Transverse colon (tissue), 4 donors: ENCODE results near the gene RNU1-2. TPM values are rescaled to one million over a fixed set of nuclear protein-coding genes. Genes with fewer than 3 reads are reported as not detected.
"Not testable (repeated sequence)": the region's sequence is repeated elsewhere in the genome, so short reads cannot be mapped to it uniquely, and the experiment has no call there.

Experiments
- DNase-seq: peaks from one replicate; pipeline ENCODE4 v3.0.0-alpha.2; 2019
- H3K27ac ChIP-seq, 4 donors: fragments of 200-600 bp; sonication (generic); 2 replicates each; pipeline ENCODE4 v1.5.1; 2016 to 2018; ENCODE audit warnings: inconsistent platforms in 4 of 4
- H3K27me3 ChIP-seq: fragments of 200-600 bp; sonication (generic); 2 replicates; pipeline ENCODE4 v1.5.1; 2017; ENCODE audit warnings: inconsistent platforms
- H3K36me3 ChIP-seq, 4 donors: fragments of 200-600 bp; sonication (generic); 2 replicates each; pipeline ENCODE4 v1.5.1; 2017 to 2019; ENCODE audit warnings: inconsistent platforms in 4 of 4
- H3K4me1 ChIP-seq, 4 donors: fragments of 200-600 bp; sonication (generic); 2 replicates each; pipeline ENCODE4 v1.5.1; 2017 to 2020; ENCODE audit warnings: inconsistent platforms in 4 of 4
- H3K4me3 ChIP-seq, 4 donors: fragments of 200-600 bp; sonication (generic); 1 replicate in 1 of 4; 2 replicates in 3 of 4; pipeline versions ENCODE4 v1.5.1 to v1.6.1; 2017 to 2019; ENCODE audit warnings: inconsistent platforms in 4 of 4
- H3K9me3 ChIP-seq, 2 donors: fragments of 200-600 bp; sonication (generic); 2 replicates each; pipeline ENCODE4 v1.5.1; 2017 to 2019; ENCODE audit warnings: inconsistent platforms in 2 of 2
- EP300 ChIP-seq: sonication (generic); formaldehyde crosslinking; IDR thresholded peaks from one replicate; pipeline ENCODE4 v1.6.1; 2017; ENCODE audit warnings: antibody characterized with exemption, low read depth
- POLR2A ChIP-seq: fragments of 450-650 bp; IDR thresholded peaks from one replicate; pipeline ENCODE4 v1.6.1; 2016; ENCODE audit warnings: antibody characterized with exemption, mild to moderate bottlenecking, moderate library complexity
- POLR2AphosphoS5 ChIP-seq, 3 donors: sonication (generic); formaldehyde crosslinking; IDR thresholded peaks; one replicate each; pipeline ENCODE4 v1.6.1; 2016; ENCODE audit warnings: antibody characterized with exemption in 3 of 3
- WGBS, 2 donors: methylation state at CpG; one replicate each; pipeline ENCODE4 v1.1.5; 2018; ENCODE audit warnings: low coverage in 1 of 2; 5-methylcytosine and 5-hydroxymethylcytosine counted together
- in situ Hi-C, 4 donors: fragments of 200-750 bp; cut with MboI; loops; one replicate each; pipeline versions ENCODE4 v1.15.0 to v1.15.1; 2017; ENCODE audit warnings: low sequenced_read_pairs in 3 of 4, low pct_ligation_motif_present in 1 of 4, low pct_unique_long_range_greater_than_20kb in 1 of 4
- intact Hi-C: fragments of 100-400 bp; cut with DNase I; formaldehyde crosslinking; loops from one replicate; pipeline ENCODE4 v1.15.1; 2023; ENCODE audit warnings: low total_unique reads
- total RNA-seq, 4 donors: library from RNA; depleted of rRNA; stranded (reverse); fragments of >200 nt; gene quantifications; one replicate each; pipeline ENCODE4 v1.1.0, GENCODE V29; 2016
- TF ChIP-seq, protein P1 (sequence below), 5 experiments: fragments of 200-600 bp in 3 of 5; fragments of 450-650 bp in 2 of 5; sonication (generic) in 3 of 5; IDR thresholded peaks; 1 replicate in 2 of 5; 2 replicates in 3 of 5; pipeline ENCODE4 v1.5.1; 2016 to 2017; ENCODE audit warnings: antibody characterized with exemption in 5 of 5, inconsistent platforms in 3 of 5, mild to moderate bottlenecking in 2 of 5, moderate library complexity in 1 of 5

Gene RNU1-2
- total RNA-seq, 4 donors from 2014 or later, result under 0.01 TPM; not detected in 1

DNA sequence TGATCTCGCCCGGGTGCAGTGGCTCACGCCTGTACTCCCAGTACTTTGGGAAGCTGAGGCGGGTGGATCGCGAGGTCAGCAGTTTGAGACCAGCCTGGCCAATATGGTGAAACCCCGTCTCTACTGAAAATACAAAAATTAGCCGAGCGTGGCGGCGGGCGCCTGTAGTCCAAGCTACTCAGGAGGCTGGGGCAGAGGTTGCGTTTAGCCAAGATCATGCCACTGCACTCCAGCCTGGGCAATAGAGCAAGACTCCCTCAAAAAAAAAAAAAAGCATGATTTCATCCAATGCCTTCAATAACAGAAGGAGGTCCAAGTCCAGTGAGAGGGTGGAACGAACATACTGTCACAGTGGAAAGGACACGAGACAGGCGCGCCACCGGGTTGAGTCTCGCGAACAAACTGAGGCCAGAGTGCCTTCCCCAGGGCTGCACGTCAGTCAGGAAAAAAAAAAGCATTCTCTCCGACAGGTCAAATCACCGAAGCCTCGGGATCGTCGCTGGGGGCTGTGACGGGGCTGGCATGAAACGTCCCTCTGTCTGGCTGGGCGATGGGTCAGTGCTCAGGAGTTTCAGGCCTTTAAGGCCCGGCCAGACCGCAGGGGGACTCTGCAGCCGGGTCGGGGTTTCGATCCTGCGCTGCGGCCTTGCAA lies 17.5 kb downstream of the RNU1-2 start:
- TF ChIP-seq POLR2A (peak; percentile 23), POLR2AphosphoS5 (IDR thresholded peaks at IDR 0.05) (peak in 1 of 3 donors; percentile 5), EP300 (no peak)
- TF ChIP-seq, protein P1, sequence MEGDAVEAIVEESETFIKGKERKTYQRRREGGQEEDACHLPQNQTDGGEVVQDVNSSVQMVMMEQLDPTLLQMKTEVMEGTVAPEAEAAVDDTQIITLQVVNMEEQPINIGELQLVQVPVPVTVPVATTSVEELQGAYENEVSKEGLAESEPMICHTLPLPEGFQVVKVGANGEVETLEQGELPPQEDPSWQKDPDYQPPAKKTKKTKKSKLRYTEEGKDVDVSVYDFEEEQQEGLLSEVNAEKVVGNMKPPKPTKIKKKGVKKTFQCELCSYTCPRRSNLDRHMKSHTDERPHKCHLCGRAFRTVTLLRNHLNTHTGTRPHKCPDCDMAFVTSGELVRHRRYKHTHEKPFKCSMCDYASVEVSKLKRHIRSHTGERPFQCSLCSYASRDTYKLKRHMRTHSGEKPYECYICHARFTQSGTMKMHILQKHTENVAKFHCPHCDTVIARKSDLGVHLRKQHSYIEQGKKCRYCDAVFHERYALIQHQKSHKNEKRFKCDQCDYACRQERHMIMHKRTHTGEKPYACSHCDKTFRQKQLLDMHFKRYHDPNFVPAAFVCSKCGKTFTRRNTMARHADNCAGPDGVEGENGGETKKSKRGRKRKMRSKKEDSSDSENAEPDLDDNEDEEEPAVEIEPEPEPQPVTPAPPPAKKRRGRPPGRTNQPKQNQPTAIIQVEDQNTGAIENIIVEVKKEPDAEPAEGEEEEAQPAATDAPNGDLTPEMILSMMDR (IDR thresholded peaks at IDR 0.05), result peak in 1 of 5 experiments; percentile 17
- in situ Hi-C loops, result no loop called here
- Histone ChIP-seq H3K4me3 (peak overlapping the region; percentile 32 to 99 (median 69)), H3K36me3 (no peaks in the 10 kb centered on the region), H3K9me3 (no peaks in the 10 kb centered on the region), H3K27me3 (no peaks in the 10 kb centered on the region), H3K27ac (peak overlapping the region; percentile 65 to 90 (median 78)), H3K4me1 (peaks cover 13 to 22% (median 19%) of the 10 kb centered on the region in 4 donors)
- WGBS, 2 donors, result 41 to 46% methylated on average over 30 to 36 of the region's 36 CpGs
- no peak for DNase-seq
- intact Hi-C loops, result no loop called here

- WGBS, 2 donors, result 1% methylated on average over 92 of the region's 109 CpGs; no CpG with 5 or more reads in 1 of the 2 donors
- in situ Hi-C loops, result no loop called here
- TF ChIP-seq POLR2AphosphoS5 (IDR thresholded peaks at IDR 0.05) (peak; percentile 30 to 67 (median 55)), EP300 (no peak), POLR2A (peak; percentile 56)
These were observed 18.3 kb downstream of the RNU1-2 start for GRCh38 chr1:16913833-16914662.

GRCh38 chr1:16914928-16915626 lies 19.3 kb downstream of the RNU1-2 start:
- H3K4me1 ChIP-seq, result peaks cover 13 to 22% (median 19%) of the 10 kb centered on the region in 4 donors
- H3K27me3 ChIP-seq, H3K9me3 ChIP-seq, DNase-seq, intact Hi-C loops, in situ Hi-C loops, H3K36me3 ChIP-seq: not testable (repeated sequence)
- peak overlapping the region in 2 of 4 donors; percentile 90 to 99 for H3K4me3 ChIP-seq
- H3K27ac ChIP-seq, result peak overlapping the region in 3 of 4 donors; percentile 81 to 93 (median 90)
- 54 to 80% methylated on average over 5 to 15 of the region's 15 CpGs for WGBS, 2 donors

More at GRCh38 chr1:16913833-16914662, 18.3 kb downstream of the RNU1-2 start:
- H3K27me3 ChIP-seq, result no peaks in the 10 kb centered on the region
- H3K4me1 ChIP-seq, result peaks cover 13 to 22% (median 19%) of the 10 kb centered on the region in 4 donors
- no peaks in the 10 kb centered on the region for H3K36me3 ChIP-seq
- peak; percentile 97 for DNase-seq
- no peaks in the 10 kb centered on the region for H3K9me3 ChIP-seq
- intact Hi-C loops, result no loop called here
- peak overlapping the region; percentile 81 to 93 (median 88) for H3K27ac ChIP-seq
- H3K4me3 ChIP-seq, result peak overlapping the region; percentile 48 to 100 (median 94)

- TF ChIP-seq POLR2A, result no peak
- TF ChIP-seq POLR2AphosphoS5 (IDR thresholded peaks at IDR 0.05), result no peak
- TF ChIP-seq EP300, result no peak
- TF ChIP-seq, protein P1 (IDR thresholded peaks at IDR 0.05), result no peak
- no peaks in the 10 kb centered on the region for H3K27me3 ChIP-seq
- no peaks in the 10 kb centered on the region for H3K36me3 ChIP-seq
- DNase-seq, result no peak
- H3K27ac ChIP-seq, result no peak overlapping the region
- no peaks in the 10 kb centered on the region for H3K9me3 ChIP-seq
- H3K4me3 ChIP-seq, result no peak overlapping the region
- in situ Hi-C loops, result no loop called here
- intact Hi-C loops, result no loop called here
- 77 to 80% methylated on average over 4 of the region's 4 CpGs for WGBS, 2 donors
- peaks cover 13 to 22% (median 19%) of the 10 kb centered on the region in 4 donors for H3K4me1 ChIP-seq
These were observed 19.8 kb downstream of the RNU1-2 start for GRCh38 chr1:16915627-16915973.

- intact Hi-C loops, H3K27ac ChIP-seq, H3K9me3 ChIP-seq, H3K27me3 ChIP-seq, DNase-seq, H3K4me3 ChIP-seq, H3K36me3 ChIP-seq, in situ Hi-C loops: not testable (repeated sequence)
- peaks cover 13 to 22% (median 19%) of the 10 kb centered on the region in 4 donors for H3K4me1 ChIP-seq
- 63 to 75% methylated on average over 4 to 10 of the region's 10 CpGs for WGBS, 2 donors
These were observed 20.5 kb downstream of the RNU1-2 start for GRCh38 chr1:16916036-16916880.
